Measurements from ENCODE around the gene LRP2.
A peak's percentile ranks its signal among the peaks of the same experiment; 100 is the strongest.

LRP2 gene

GRCh38 chr2:169089182-169089581 is 273.2 kb downstream of the LRP2 start:
- peaks cover 22% of the 10 kb centered on the region for H3K4me1 ChIP-seq (ENCODE audit: insufficient read depth, low read length, poor library complexity, severe bottlenecking)
- no peaks in the 10 kb centered on the region for H3F3A ChIP-seq (ENCODE audit: low read depth)
- H3K9ac ChIP-seq (ENCODE audit: low read depth, low read length, poor library complexity, severe bottlenecking) = no peak overlapping the region
- TF ChIP-seq EZH2phosphoT487 (IDR thresholded peaks at IDR 0.05; ENCODE audit: borderline replicate concordance) (no peak), CTCF (conservative IDR thresholded peaks at IDR 0.05; ENCODE audit: low read length) (no peak)
- H3K4me2 ChIP-seq (ENCODE audit: low read depth, low read length, poor library complexity, severe bottlenecking) = peak overlapping the region; percentile 8
- H3K9me2 ChIP-seq (replicated peaks; ENCODE audit: low read depth, low read length) = no peaks in the 10 kb centered on the region
- H2AFZ ChIP-seq (ENCODE audit: low read length) = no peak overlapping the region
- no peaks in the 10 kb centered on the region for H3K36me3 ChIP-seq (ENCODE audit: insufficient read depth, low read length)
- no peak overlapping the region for H3K4me3 ChIP-seq (ENCODE audit: low read length, poor library complexity, severe bottlenecking)
- H3K27me3 ChIP-seq (ENCODE audit: insufficient read depth, low read length, poor library complexity, severe bottlenecking) = no peaks in the 10 kb centered on the region
- no peaks in the 10 kb centered on the region for H4K20me1 ChIP-seq (ENCODE audit: insufficient read depth, low read length, poor library complexity, severe bottlenecking)
- no peaks in the 10 kb centered on the region for H3K79me2 ChIP-seq (ENCODE audit: insufficient read depth, low read length)
- H3K9me3 ChIP-seq (ENCODE audit: insufficient read depth, low read depth, low read length) = no peaks in the 10 kb centered on the region

- H4K20me1 ChIP-seq (ENCODE audit: insufficient read depth, low read length, poor library complexity, severe bottlenecking) = no peaks in the 10 kb centered on the region
- H3K4me1 ChIP-seq (ENCODE audit: insufficient read depth, low read length, poor library complexity, severe bottlenecking) = peaks cover 18% of the 10 kb centered on the region
- H3K9me3 ChIP-seq (ENCODE audit: insufficient read depth, low read depth, low read length) = no peaks in the 10 kb centered on the region
- H3K79me2 ChIP-seq (ENCODE audit: insufficient read depth, low read length) = no peaks in the 10 kb centered on the region
- no peaks in the 10 kb centered on the region for H3K9me2 ChIP-seq (replicated peaks; ENCODE audit: low read depth, low read length)
- no peak overlapping the region for H2AFZ ChIP-seq (ENCODE audit: low read length)
- TF ChIP-seq CTCF (conservative IDR thresholded peaks at IDR 0.05; ENCODE audit: low read length) (0 out of 2 replicates have a peak, but pooled peaks have one; percentile 16), EZH2phosphoT487 (IDR thresholded peaks at IDR 0.05; ENCODE audit: borderline replicate concordance) (no peak)
- H3K4me2 ChIP-seq (ENCODE audit: low read depth, low read length, poor library complexity, severe bottlenecking) = no peak overlapping the region
- no peaks in the 10 kb centered on the region for H3K36me3 ChIP-seq (ENCODE audit: insufficient read depth, low read length)
- no peak overlapping the region for H3K9ac ChIP-seq (ENCODE audit: low read depth, low read length, poor library complexity, severe bottlenecking)
- H3F3A ChIP-seq (ENCODE audit: low read depth) = no peaks in the 10 kb centered on the region
- H3K27me3 ChIP-seq (ENCODE audit: insufficient read depth, low read length, poor library complexity, severe bottlenecking) = no peaks in the 10 kb centered on the region
- H3K4me3 ChIP-seq (ENCODE audit: low read length, poor library complexity, severe bottlenecking) = no peak overlapping the region
These were observed 274.5 kb downstream of the LRP2 start for GRCh38 chr2:169087757-169088379.

GRCh38 chr2:169086893-169087467 is 275.4 kb downstream of the LRP2 start:
- Histone ChIP-seq H3K4me1 (ENCODE audit: insufficient read depth, low read length, poor library complexity, severe bottlenecking) (peaks cover 20% of the 10 kb centered on the region), H3K9me2 (replicated peaks; ENCODE audit: low read depth, low read length) (no peaks in the 10 kb centered on the region), H3K79me2 (ENCODE audit: insufficient read depth, low read length) (no peaks in the 10 kb centered on the region), H3K9me3 (ENCODE audit: insufficient read depth, low read depth, low read length) (no peaks in the 10 kb centered on the region), H3K9ac (ENCODE audit: low read depth, low read length, poor library complexity, severe bottlenecking) (no peak overlapping the region), H3K36me3 (ENCODE audit: insufficient read depth, low read length) (no peaks in the 10 kb centered on the region), H3K4me2 (ENCODE audit: low read depth, low read length, poor library complexity, severe bottlenecking) (no peak overlapping the region), H3F3A (ENCODE audit: low read depth) (no peaks in the 10 kb centered on the region), H3K4me3 (ENCODE audit: low read length, poor library complexity, severe bottlenecking) (no peak overlapping the region), H4K20me1 (ENCODE audit: insufficient read depth, low read length, poor library complexity, severe bottlenecking) (no peaks in the 10 kb centered on the region), H3K27me3 (ENCODE audit: insufficient read depth, low read length, poor library complexity, severe bottlenecking) (no peaks in the 10 kb centered on the region), H2AFZ (ENCODE audit: low read length) (no peak overlapping the region)
- TF ChIP-seq EZH2phosphoT487 (IDR thresholded peaks at IDR 0.05; ENCODE audit: borderline replicate concordance) (no peak), CTCF (conservative IDR thresholded peaks at IDR 0.05; ENCODE audit: low read length) (no peak)

Measured in Loucy (cell line).